ENCODE measurements around the gene ITIH2. TPM values are rescaled to one million over a fixed set of nuclear protein-coding genes. Genes with fewer than 3 reads are reported as not detected.

ITIH2 gene
- total and polyA plus RNA-seq, 2 donors from 2014 or later: 0.13 to 1.2 TPM

DNA sequence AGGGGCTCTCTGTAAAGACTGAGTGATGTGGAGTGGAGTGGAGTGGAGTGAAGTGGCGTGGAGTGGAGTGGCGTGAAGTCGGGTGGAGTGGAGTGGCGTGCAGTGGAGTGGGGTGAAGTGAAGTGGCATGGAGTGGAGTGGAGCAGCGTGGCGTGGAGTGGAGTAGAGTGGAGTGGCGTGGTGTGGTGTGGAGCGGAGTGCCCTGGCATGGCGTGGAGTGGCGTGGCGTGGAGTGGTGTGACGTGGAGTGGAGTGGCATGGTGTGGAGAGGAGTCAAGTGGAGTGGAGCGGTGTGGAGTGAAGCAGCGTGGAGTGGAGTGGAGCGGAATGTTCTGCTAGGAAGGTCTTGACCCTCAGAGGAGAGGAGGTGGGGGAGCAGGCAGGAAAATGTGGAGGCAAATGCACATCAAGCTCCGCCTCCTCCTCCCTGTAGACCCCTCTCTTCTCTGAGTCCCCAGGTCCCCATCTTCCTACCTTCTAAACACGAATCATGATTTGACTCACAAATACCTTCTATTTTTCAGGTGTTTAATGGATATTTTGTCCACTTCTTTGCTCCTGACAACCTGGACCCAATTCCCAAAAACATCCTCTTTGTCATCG is 19.9 kb downstream of the ITIH2 start:
- Histone ChIP-seq H3K27me3 (ENCODE audit: control insufficient read depth, insufficient read depth, low read length) (no peaks in the 10 kb centered on the region), H3K27ac (ENCODE audit: low read depth in 2 of 2, low read length in 2 of 2) (no peak overlapping the region), H3K4me1 (ENCODE audit: control insufficient read depth in 2 of 3, insufficient read depth in 2 of 3, low read depth in 1 of 3, low read length in 3 of 3) (no peaks in the 10 kb centered on the region), H3K4me3 (ENCODE audit: low read length in 3 of 3) (no peak overlapping the region), H3K9me3 (ENCODE audit: control insufficient read depth in 2 of 3, insufficient read depth in 1 of 3, low read length in 3 of 3) (no peaks in the 10 kb centered on the region), H3K9ac (ENCODE audit: low read length in 3 of 3) (no peak overlapping the region), H3K36me3 (ENCODE audit: control insufficient read depth in 2 of 3, insufficient read depth in 3 of 3, low read length in 3 of 3) (no peaks in the 10 kb centered on the region)
- FAIRE-seq (no peak), DNase-seq (no peak)
- TF ChIP-seq, protein P1, sequence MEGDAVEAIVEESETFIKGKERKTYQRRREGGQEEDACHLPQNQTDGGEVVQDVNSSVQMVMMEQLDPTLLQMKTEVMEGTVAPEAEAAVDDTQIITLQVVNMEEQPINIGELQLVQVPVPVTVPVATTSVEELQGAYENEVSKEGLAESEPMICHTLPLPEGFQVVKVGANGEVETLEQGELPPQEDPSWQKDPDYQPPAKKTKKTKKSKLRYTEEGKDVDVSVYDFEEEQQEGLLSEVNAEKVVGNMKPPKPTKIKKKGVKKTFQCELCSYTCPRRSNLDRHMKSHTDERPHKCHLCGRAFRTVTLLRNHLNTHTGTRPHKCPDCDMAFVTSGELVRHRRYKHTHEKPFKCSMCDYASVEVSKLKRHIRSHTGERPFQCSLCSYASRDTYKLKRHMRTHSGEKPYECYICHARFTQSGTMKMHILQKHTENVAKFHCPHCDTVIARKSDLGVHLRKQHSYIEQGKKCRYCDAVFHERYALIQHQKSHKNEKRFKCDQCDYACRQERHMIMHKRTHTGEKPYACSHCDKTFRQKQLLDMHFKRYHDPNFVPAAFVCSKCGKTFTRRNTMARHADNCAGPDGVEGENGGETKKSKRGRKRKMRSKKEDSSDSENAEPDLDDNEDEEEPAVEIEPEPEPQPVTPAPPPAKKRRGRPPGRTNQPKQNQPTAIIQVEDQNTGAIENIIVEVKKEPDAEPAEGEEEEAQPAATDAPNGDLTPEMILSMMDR (IDR thresholded peaks at IDR 0.05; ENCODE audit: borderline replicate concordance, extremely low read depth, insufficient read depth): no peak
- intact Hi-C loops (cut with DNase I): no loop called here

DNA sequence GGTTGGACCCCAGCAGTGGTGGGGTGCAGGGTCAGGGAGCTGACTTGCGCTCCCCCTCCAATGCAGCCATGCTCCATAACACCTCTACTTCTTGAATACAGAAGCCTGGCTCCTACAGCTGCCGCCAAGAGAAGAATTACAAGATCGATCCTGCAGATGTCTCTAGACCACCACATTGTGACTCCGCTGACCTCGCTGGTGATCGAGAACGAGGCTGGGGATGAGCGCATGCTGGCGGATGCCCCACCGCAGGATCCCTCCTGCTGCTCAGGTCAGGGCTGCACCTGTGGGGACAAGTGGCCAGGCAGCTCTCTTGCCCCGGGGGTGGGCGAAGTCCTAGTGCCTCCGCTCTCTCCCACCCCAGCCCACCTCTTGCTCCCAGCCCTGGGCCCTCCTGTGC is 31.7 kb downstream of the ITIH2 start:
- intact Hi-C loops (cut with DNase I): no loop called here
- H3K27me3 ChIP-seq (ENCODE audit: control insufficient read depth, insufficient read depth, low read length): no peaks in the 10 kb centered on the region
- no peak overlapping the region for H3K4me3 ChIP-seq (ENCODE audit: low read length in 3 of 3)
- no peak overlapping the region for H3K9ac ChIP-seq (ENCODE audit: low read length in 3 of 3)
- FAIRE-seq: no peak
- H3K27ac ChIP-seq (ENCODE audit: low read depth in 2 of 2, low read length in 2 of 2): no peak overlapping the region
- TF ChIP-seq, protein P1 (IDR thresholded peaks at IDR 0.05; ENCODE audit: borderline replicate concordance, extremely low read depth, insufficient read depth): no peak
- no peaks in the 10 kb centered on the region for H3K4me1 ChIP-seq (ENCODE audit: control insufficient read depth in 2 of 3, insufficient read depth in 2 of 3, low read depth in 1 of 3, low read length in 3 of 3)
- no peaks in the 10 kb centered on the region for H3K36me3 ChIP-seq (ENCODE audit: control insufficient read depth in 2 of 3, insufficient read depth in 3 of 3, low read length in 3 of 3)
- H3K9me3 ChIP-seq (ENCODE audit: control insufficient read depth in 2 of 3, insufficient read depth in 1 of 3, low read length in 3 of 3): no peaks in the 10 kb centered on the region
- no peak for DNase-seq

DNA sequence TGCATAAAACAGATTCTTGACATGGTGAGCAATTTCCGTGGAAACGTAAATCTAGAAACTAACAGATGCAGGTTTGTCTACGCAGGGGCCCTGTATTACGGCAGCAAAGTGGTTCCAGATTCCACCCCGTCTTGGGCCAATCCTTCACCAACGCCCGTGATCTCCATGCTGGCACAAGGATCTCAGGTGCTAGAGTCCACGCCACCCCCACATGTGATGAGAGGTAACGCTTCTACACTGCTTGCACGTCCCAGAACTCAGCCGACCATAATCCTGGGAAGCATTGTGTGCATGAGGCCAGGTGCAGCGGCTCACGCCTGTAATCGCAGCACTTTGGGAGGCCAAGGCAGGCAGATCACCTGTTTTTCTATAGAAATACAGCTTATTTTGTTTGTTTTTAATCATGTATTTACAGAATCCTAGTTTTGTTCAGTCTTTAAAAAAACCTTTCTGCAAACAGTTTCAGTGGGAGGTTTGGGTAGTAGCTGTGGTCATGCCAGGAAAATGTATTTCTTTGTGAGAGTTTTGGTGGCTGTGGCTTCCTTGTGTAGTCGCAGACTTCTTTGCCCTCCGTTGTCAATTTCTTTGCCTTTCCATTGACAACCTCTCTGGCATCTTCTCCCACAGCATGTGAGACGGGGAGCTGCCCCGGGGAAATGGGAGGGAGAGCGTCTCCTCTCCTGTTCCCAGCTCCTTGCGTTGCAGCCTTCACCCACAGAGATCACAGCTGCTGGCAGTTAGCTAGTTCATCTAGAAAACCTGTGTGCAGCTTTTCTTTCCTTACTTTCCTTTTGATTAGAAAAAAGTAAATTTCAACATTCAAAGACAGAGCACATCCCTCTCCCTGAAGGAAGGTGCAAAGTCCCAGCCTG is 35.7 kb downstream of the ITIH2 start:
- peak in 1 of 5 donors; percentile 7 for DNase-seq
- H3K9ac ChIP-seq (ENCODE audit: low read length in 3 of 3): no peak overlapping the region
- FAIRE-seq: no peak
- no peaks in the 10 kb centered on the region for H3K4me1 ChIP-seq (ENCODE audit: control insufficient read depth in 2 of 3, insufficient read depth in 2 of 3, low read depth in 1 of 3, low read length in 3 of 3)
- intact Hi-C loops (cut with DNase I): no loop called here
- H3K27ac ChIP-seq (ENCODE audit: low read depth in 2 of 2, low read length in 2 of 2): no peak overlapping the region
- no peaks in the 10 kb centered on the region for H3K27me3 ChIP-seq (ENCODE audit: control insufficient read depth, insufficient read depth, low read length)
- no peaks in the 10 kb centered on the region for H3K9me3 ChIP-seq (ENCODE audit: control insufficient read depth in 2 of 3, insufficient read depth in 1 of 3, low read length in 3 of 3)
- no peak overlapping the region for H3K4me3 ChIP-seq (ENCODE audit: low read length in 3 of 3)
- H3K36me3 ChIP-seq (ENCODE audit: control insufficient read depth in 2 of 3, insufficient read depth in 3 of 3, low read length in 3 of 3): no peaks in the 10 kb centered on the region
- TF ChIP-seq, protein P1 (IDR thresholded peaks at IDR 0.05; ENCODE audit: borderline replicate concordance, extremely low read depth, insufficient read depth): no peak
